H1 (cell line): ENCODE results near the gene NEK11. TPM values are rescaled to one million over a fixed set of nuclear protein-coding genes. Genes with fewer than 3 reads are reported as not detected.

Experiments used
- CTCF ChIA-PET: fragments of 300-600 bp; sonication (Branson Sonifier 250); formaldehyde crosslinking; loops from one replicate; lab custom pipeline; 2021; ENCODE audit not compliant: partially characterized antibody; lab: Charles Lee
- POLR2A ChIA-PET: fragments of 300-600 bp; sonication (Branson Sonifier 250); formaldehyde crosslinking; loops from one replicate; lab custom pipeline; 2021; ENCODE audit warnings: inconsistent platforms; ENCODE audit not compliant: partially characterized antibody; lab: Charles Lee
- DNase-seq, 2 experiments: peaks; one replicate each; pipeline versions ENCODE4 v3.0.0 to v3.0.0-alpha.2; 2010 to 2022; ENCODE audit warnings: low spot score in 2 of 2, low read depth in 1 of 2, mixed read lengths in 1 of 2
- FAIRE-seq: peaks from 2 replicates; lab custom pipeline; 2011; peaks lifted over from hg19 to GRCh38; lab: Jason Lieb, UNC
- H2AFZ ChIP-seq: 2 replicates; pipeline ENCODE4 v1.8.1; 2012; ENCODE audit warnings: low read length, inconsistent platforms
- H2AK5ac ChIP-seq: 2 replicates; pipeline ENCODE4 v1.6.1; 2013; ENCODE audit warnings: low read depth, low read length
- H2BK120ac ChIP-seq: replicated peaks from 2 replicates; pipeline ENCODE3; 2013; ENCODE audit warnings: low read depth, low read length, inconsistent platforms
- H2BK12ac ChIP-seq: 2 replicates; pipeline ENCODE4 v1.6.1; 2013; ENCODE audit warnings: low read depth, low read length
- H2BK15ac ChIP-seq: 2 replicates; pipeline ENCODE4 v1.6.1; 2013; ENCODE audit warnings: low read length
- H2BK20ac ChIP-seq: 2 replicates; pipeline ENCODE4 v1.6.1; 2013; ENCODE audit warnings: low read length
- H2BK5ac ChIP-seq: 2 replicates; pipeline ENCODE4 v1.6.1; 2013; ENCODE audit warnings: low read depth, low read length
- H3K14ac ChIP-seq: 2 replicates; pipeline ENCODE4 v1.6.1; 2013; ENCODE audit warnings: inconsistent platforms; ENCODE audit not compliant: insufficient read length
- H3K18ac ChIP-seq: 2 replicates; pipeline ENCODE4 v1.6.1; 2013; ENCODE audit warnings: low read length; ENCODE audit errors: extremely low read depth
- H3K23ac ChIP-seq: 2 replicates; pipeline ENCODE4 v1.6.1; 2013; ENCODE audit warnings: inconsistent platforms; ENCODE audit not compliant: insufficient read length
- H3K23me2 ChIP-seq: 2 replicates; pipeline ENCODE4 v1.6.1; 2013; ENCODE audit warnings: low read depth, low read length
- H3K27ac ChIP-seq: 2 replicates; pipeline ENCODE4 v1.6.1; 2011; ENCODE audit warnings: low read depth, low read length, inconsistent platforms
- H3K27me3 ChIP-seq, 4 experiments: replicated peaks in 1 of 4; 1 replicate in 1 of 4; 2 replicates in 3 of 4; pipeline versions ENCODE4 v1.6.1 to v1.8.1; 2011 to 2013; ENCODE audit warnings: low read length in 3 of 4, mild to moderate bottlenecking in 3 of 4, inconsistent platforms in 2 of 4, mixed read lengths in 2 of 4, moderate library complexity in 1 of 4; ENCODE audit not compliant: control insufficient read depth in 3 of 4, insufficient read depth in 3 of 4; ENCODE audit errors: extremely low read depth in 1 of 4
- H3K36me3 ChIP-seq, 4 experiments: 2 replicates each; pipeline versions ENCODE4 v1.6.1 to v1.8.1; 2011 to 2013; ENCODE audit warnings: mild to moderate bottlenecking in 4 of 4, low read length in 3 of 4, moderate library complexity in 2 of 4, control low read depth in 1 of 4, inconsistent platforms in 1 of 4; ENCODE audit not compliant: insufficient read depth in 4 of 4, control insufficient read depth in 2 of 4
- H3K4ac ChIP-seq: replicated peaks from 2 replicates; pipeline ENCODE3; 2013; ENCODE audit warnings: low read length, low read depth, mixed read lengths, inconsistent platforms; ENCODE audit not compliant: insufficient read length
- H3K4me1 ChIP-seq, 4 experiments: replicated peaks in 1 of 4; 1 replicate in 1 of 4; 2 replicates in 3 of 4; pipeline versions ENCODE4 v1.6.1 to v1.8.1; 2011 to 2013; ENCODE audit warnings: low read length in 3 of 4, inconsistent platforms in 2 of 4, mixed read lengths in 1 of 4; ENCODE audit not compliant: insufficient read depth in 4 of 4, control insufficient read depth in 3 of 4
- H3K4me2 ChIP-seq, 2 experiments: 2 replicates each; pipeline versions ENCODE4 v1.6.1 to v1.8.1; 2011 to 2013; ENCODE audit warnings: low read depth in 2 of 2, low read length in 2 of 2, control low read depth in 1 of 2, inconsistent platforms in 1 of 2, mild to moderate bottlenecking in 1 of 2; ENCODE audit not compliant: insufficient read depth in 1 of 2
- H3K4me3 ChIP-seq, 4 experiments: fragments of 200-600, 300-600 bp in 1 of 4; sonication (generic), shearing (Covaris generic), sonication (Bioruptor Twin) in 1 of 4; 2 replicates each; pipeline versions ENCODE4 v1.5.1 to v1.8.1; 2011 to 2016; ENCODE audit warnings: low read length in 4 of 4, low read depth in 3 of 4, control low read depth in 2 of 4, inconsistent platforms in 2 of 4, mild to moderate bottlenecking in 2 of 4, mixed read lengths in 1 of 4, moderate library complexity in 1 of 4; ENCODE audit not compliant: insufficient read depth in 2 of 4; ENCODE audit errors: extremely low read depth in 1 of 4
- H3K56ac ChIP-seq: replicated peaks from 2 replicates; pipeline ENCODE3; 2013; ENCODE audit warnings: low read depth, mild to moderate bottlenecking, mixed read lengths, low read length, inconsistent platforms; ENCODE audit not compliant: insufficient read length
- H3K79me1 ChIP-seq: 2 replicates; pipeline ENCODE4 v1.6.1; 2013; ENCODE audit warnings: low read depth, low read length, control low read depth
- H3K79me2 ChIP-seq, 2 experiments: 2 replicates each; pipeline versions ENCODE4 v1.6.1 to v1.8.1; 2012 to 2013; ENCODE audit warnings: low read length in 2 of 2, mild to moderate bottlenecking in 2 of 2, inconsistent platforms in 1 of 2; ENCODE audit not compliant: insufficient read depth in 2 of 2, control insufficient read depth in 1 of 2
- H3K9ac ChIP-seq, 4 experiments: replicated peaks in 1 of 4; 1 replicate in 1 of 4; 2 replicates in 3 of 4; pipeline versions ENCODE4 v1.6.1 to v1.8.1; 2011 to 2013; ENCODE audit warnings: low read depth in 3 of 4, low read length in 3 of 4, control low read depth in 2 of 4, mild to moderate bottlenecking in 2 of 4, moderate library complexity in 2 of 4, inconsistent platforms in 1 of 4; ENCODE audit errors: extremely low read depth in 1 of 4
- H3K9me3 ChIP-seq, 2 experiments: 2 replicates each; pipeline versions ENCODE4 v1.6.1 to v1.8.1; 2012 to 2013; ENCODE audit warnings: mild to moderate bottlenecking in 2 of 2, moderate library complexity in 2 of 2, control low read depth in 1 of 2, inconsistent platforms in 1 of 2, low read depth in 1 of 2, low read length in 1 of 2, mixed read lengths in 1 of 2; ENCODE audit not compliant: insufficient read depth in 2 of 2
- H4K20me1 ChIP-seq, 2 experiments: replicated peaks in 1 of 2; 2 replicates each; pipeline versions ENCODE3 to v1.8.1; 2011 to 2013; ENCODE audit warnings: inconsistent platforms in 2 of 2, low read length in 2 of 2, mild to moderate bottlenecking in 1 of 2; ENCODE audit not compliant: insufficient read depth in 2 of 2, control insufficient read depth in 1 of 2
- H4K5ac ChIP-seq: 2 replicates; pipeline ENCODE4 v1.6.1; 2013; ENCODE audit warnings: low read length, low read depth, mixed read lengths, inconsistent platforms; ENCODE audit not compliant: insufficient read length
- H4K8ac ChIP-seq: 2 replicates; pipeline ENCODE4 v1.8.0; 2013; ENCODE audit warnings: mild to moderate bottlenecking, moderate library complexity, low read length, inconsistent platforms; ENCODE audit not compliant: insufficient read depth; ENCODE audit errors: extremely low read depth
- H4K91ac ChIP-seq: replicated peaks from 2 replicates; pipeline ENCODE3; 2013; ENCODE audit warnings: low read length, mixed read lengths, inconsistent platforms; ENCODE audit not compliant: insufficient read length
- HDAC2 ChIP-seq, 2 experiments: fragments of 300-600 bp in 1 of 2; sonication (generic) in 1 of 2; IDR thresholded peaks; 2 replicates each; pipeline ENCODE4 v1.6.1; 2011 to 2012; ENCODE audit warnings: low read depth in 2 of 2, low read length in 2 of 2, mild to moderate bottlenecking in 2 of 2, moderate library complexity in 2 of 2, borderline replicate concordance in 1 of 2, inconsistent platforms in 1 of 2
- KDM4A ChIP-seq: IDR thresholded peaks from one replicate; pipeline ENCODE4 v1.7.1; 2012; ENCODE audit warnings: low read depth, mild to moderate bottlenecking, moderate library complexity, low read length, inconsistent platforms; ENCODE audit not compliant: severe bottlenecking
- POLR2A ChIP-seq, 2 experiments: IDR thresholded peaks; 1 replicate in 1 of 2; 2 replicates in 1 of 2; pipeline ENCODE4 v1.6.1; 2011; ENCODE audit warnings: low read depth in 2 of 2, low read length in 2 of 2, mild to moderate bottlenecking in 2 of 2; ENCODE audit errors: control extremely low read depth in 1 of 2
- SUZ12 ChIP-seq: fragments of 200-600 bp; sonication (generic); IDR thresholded peaks from 2 replicates; pipeline ENCODE4 v1.6.1; 2012; ENCODE audit warnings: mild to moderate bottlenecking, inconsistent platforms, low read length, moderate library complexity, mixed read lengths
- WGBS, 2 experiments: shearing (Covaris generic) in 1 of 2; methylation state at CpG; one replicate each; pipeline versions ENCODE4 v1.1.6 to v1.1.7; 2013 to 2015; ENCODE audit warnings: low lambda C conversion rate in 2 of 2, mixed read lengths in 2 of 2, inconsistent platforms in 1 of 2, low coverage in 1 of 2, missing lambda C conversion rate in 1 of 2; ENCODE audit not compliant: insufficient replicate concordance in 2 of 2, insufficient coverage in 1 of 2, insufficient read length in 1 of 2; ENCODE audit errors: extremely low coverage in 1 of 2, missing lambda C conversion rate in 1 of 2; 5-methylcytosine and 5-hydroxymethylcytosine counted together
- polyA plus RNA-seq, 7 experiments: library from polyadenylated mRNA; depleted of rRNA in 3 of 7; stranded (reverse) in 5 of 7; unstranded in 2 of 7; fragments of >200 nt in 5 of 7; fragments of 200-250 nt in 2 of 7; gene quantifications; 1 replicate in 5 of 7; 2 replicates in 1 of 7; 4 replicates in 1 of 7; pipeline versions ENCODE4 v1.2.1 to v1.2.3, GENCODE V29; 2011 to 2013; ENCODE audit warnings: missing spikeins in 2 of 7, mixed read lengths in 2 of 7
- total RNA-seq: library from RNA; stranded (reverse); fragmentation: NEBNext Ultra II Directional; extraction: Animal tissue kit (Norgen Biotek cat#: 25700); gene quantifications from 2 replicates; pipeline ENCODE4 v1.2.1, GENCODE V29; 2021
- TF ChIP-seq, protein P1 (sequence below): IDR thresholded peaks from 2 replicates; pipeline ENCODE4 v1.6.1; 2011; ENCODE audit warnings: low read length, improper control_type of control experiment
- TF ChIP-seq, protein P2 (sequence below): IDR thresholded peaks from 2 replicates; pipeline ENCODE4 v1.6.1; 2012; ENCODE audit warnings: inconsistent platforms

The NEK11 gene
- total and polyA plus RNA-seq, 2 of the 8 experiments (the other 6 are each of a cell fraction or from before 2014, with no cell fraction given) = 0.60 TPM; not detected in 1

DNA sequence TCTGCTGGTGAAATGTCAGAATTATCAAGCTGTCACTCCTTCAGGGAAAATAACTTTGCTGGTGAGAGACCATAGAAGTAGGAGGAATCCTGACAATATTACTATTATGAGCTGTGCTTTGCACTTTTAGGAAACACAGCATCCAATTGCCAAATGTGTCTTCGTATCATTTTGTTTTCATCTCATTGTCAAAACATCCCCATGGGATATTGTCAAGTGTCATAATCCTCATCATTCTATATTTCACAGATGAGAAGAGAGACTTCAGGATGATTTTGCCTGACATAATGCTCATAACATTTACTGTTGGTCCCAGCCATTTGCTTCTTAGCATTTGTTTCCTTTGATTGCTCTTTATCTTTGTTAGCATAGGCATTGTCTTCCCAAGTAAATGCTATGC is 234.4 kb downstream of the NEK11 start:
- Histone ChIP-seq H3K23ac (no peak overlapping the region), H3K4me3 (no peak overlapping the region), H3K36me3 (no peaks in the 10 kb centered on the region), H3K23me2 (no peaks in the 10 kb centered on the region), H2AK5ac (no peak overlapping the region), H2BK15ac (no peak overlapping the region), H3K79me2 (no peaks in the 10 kb centered on the region), H3K9ac (no peak overlapping the region), H3K18ac (no peak overlapping the region), H2AFZ (no peak overlapping the region), H4K5ac (no peak overlapping the region), H2BK120ac (no peak overlapping the region), H3K56ac (no peak overlapping the region), H3K9me3 (no peaks in the 10 kb centered on the region), H4K8ac (no peak overlapping the region), H3K27me3 (no peaks in the 10 kb centered on the region), H3K27ac (no peak overlapping the region), H3K4me1 (no peaks in the 10 kb centered on the region), H2BK5ac (no peak overlapping the region), H4K20me1 (no peaks in the 10 kb centered on the region), H2BK12ac (no peak overlapping the region), H4K91ac (no peak overlapping the region), H2BK20ac (no peak overlapping the region), H3K4me2 (no peak overlapping the region), H3K4ac (no peak overlapping the region), H3K14ac (no peak overlapping the region), H3K79me1 (no peaks in the 10 kb centered on the region)
- DNase-seq (no peak), FAIRE-seq (no peak)
- ChIA-PET POLR2A (no interaction called here), CTCF (no interaction called here)
- WGBS, 2 experiments = 88% methylated on average over 1 of the region's 1 CpG; no CpG with 5 or more reads in 1 of the 2 experiments
- no peak for TF ChIP-seq HDAC2 (IDR thresholded peaks at IDR 0.05; ENCODE audit: borderline replicate concordance in 1 of 2, low read depth in 2 of 2, low read length in 2 of 2)
- TF ChIP-seq KDM4A = no peak
- TF ChIP-seq, protein P1, sequence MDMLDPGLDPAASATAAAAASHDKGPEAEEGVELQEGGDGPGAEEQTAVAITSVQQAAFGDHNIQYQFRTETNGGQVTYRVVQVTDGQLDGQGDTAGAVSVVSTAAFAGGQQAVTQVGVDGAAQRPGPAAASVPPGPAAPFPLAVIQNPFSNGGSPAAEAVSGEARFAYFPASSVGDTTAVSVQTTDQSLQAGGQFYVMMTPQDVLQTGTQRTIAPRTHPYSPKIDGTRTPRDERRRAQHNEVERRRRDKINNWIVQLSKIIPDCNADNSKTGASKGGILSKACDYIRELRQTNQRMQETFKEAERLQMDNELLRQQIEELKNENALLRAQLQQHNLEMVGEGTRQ = no peak
- TF ChIP-seq, protein P2, sequence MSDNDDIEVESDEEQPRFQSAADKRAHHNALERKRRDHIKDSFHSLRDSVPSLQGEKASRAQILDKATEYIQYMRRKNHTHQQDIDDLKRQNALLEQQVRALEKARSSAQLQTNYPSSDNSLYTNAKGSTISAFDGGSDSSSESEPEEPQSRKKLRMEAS = no peak
- no peak for TF ChIP-seq POLR2A (IDR thresholded peaks at IDR 0.05; ENCODE audit: control extremely low read depth in 1 of 2, low read depth in 2 of 2, low read length in 2 of 2)
- no peak for TF ChIP-seq SUZ12
